22Rv1 (cell line): ENCODE results near the gene CORO1C.

Experiments
- H3K27ac ChIP-seq: fragments of 450-650 bp; 2 replicates; pipeline ENCODE4 v1.5.1; 2017
- ZFX ChIP-seq: fragments of 450-650 bp; IDR thresholded peaks from 2 replicates; pipeline ENCODE4 v1.6.1; 2017; ENCODE audit warnings: antibody characterized with exemption, borderline replicate concordance
- TF ChIP-seq, protein P1 (sequence below): fragments of 450-650 bp; IDR thresholded peaks from 2 replicates; pipeline ENCODE4 v1.5.1; 2017; ENCODE audit warnings: mild to moderate bottlenecking

CORO1C gene

DNA sequence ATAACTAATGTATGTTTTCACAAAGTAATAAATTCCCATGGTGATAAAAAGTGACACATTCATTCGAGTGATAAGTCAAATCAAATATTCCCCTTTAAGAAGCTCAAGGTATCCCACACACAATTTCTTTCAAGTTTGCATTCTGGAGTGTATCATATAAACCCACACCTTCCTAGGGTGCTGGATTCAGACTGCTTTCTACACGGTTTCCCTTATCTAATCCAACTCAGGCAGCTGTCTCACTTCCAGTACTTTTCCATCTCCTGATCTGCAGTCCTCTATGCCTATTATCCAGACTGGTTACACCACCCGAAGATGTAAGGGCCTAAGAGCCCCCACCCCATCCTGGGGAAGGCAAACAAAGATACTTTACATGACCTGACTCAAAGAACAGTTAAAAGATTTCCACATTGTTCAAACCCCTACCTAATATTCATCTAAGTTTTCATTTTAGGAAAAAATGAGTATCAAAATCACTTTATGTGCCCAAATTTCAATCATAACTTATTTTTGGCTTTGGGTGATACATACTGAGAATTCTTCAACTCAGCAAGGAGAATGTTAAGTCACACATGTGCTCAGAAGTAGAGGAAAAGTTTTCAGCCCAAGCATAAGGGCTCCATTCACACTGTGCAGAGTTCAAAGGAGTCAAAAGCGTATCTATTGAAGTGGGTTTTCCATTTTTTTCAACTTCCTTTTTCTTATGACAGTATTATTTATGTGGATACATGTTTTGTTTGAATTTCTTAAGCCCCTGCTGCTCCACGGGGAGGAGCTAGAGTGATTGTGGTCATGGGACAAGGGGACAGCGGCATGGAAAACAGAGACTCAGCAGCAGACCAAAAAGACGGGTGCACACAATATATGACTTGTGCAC, 41.8 kb downstream of the CORO1C start:
- peak overlapping the region; percentile 88; the same call in 1 of the 2 replicates for H3K27ac ChIP-seq
- TF ChIP-seq, protein P1, sequence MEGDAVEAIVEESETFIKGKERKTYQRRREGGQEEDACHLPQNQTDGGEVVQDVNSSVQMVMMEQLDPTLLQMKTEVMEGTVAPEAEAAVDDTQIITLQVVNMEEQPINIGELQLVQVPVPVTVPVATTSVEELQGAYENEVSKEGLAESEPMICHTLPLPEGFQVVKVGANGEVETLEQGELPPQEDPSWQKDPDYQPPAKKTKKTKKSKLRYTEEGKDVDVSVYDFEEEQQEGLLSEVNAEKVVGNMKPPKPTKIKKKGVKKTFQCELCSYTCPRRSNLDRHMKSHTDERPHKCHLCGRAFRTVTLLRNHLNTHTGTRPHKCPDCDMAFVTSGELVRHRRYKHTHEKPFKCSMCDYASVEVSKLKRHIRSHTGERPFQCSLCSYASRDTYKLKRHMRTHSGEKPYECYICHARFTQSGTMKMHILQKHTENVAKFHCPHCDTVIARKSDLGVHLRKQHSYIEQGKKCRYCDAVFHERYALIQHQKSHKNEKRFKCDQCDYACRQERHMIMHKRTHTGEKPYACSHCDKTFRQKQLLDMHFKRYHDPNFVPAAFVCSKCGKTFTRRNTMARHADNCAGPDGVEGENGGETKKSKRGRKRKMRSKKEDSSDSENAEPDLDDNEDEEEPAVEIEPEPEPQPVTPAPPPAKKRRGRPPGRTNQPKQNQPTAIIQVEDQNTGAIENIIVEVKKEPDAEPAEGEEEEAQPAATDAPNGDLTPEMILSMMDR = no peak
- no peak for TF ChIP-seq ZFX

GRCh38 chr12:108686780-108687179, 44.5 kb downstream of the CORO1C start:
- no peak for TF ChIP-seq ZFX
- TF ChIP-seq, protein P1 = no peak
- H3K27ac ChIP-seq = no peak overlapping the region

DNA sequence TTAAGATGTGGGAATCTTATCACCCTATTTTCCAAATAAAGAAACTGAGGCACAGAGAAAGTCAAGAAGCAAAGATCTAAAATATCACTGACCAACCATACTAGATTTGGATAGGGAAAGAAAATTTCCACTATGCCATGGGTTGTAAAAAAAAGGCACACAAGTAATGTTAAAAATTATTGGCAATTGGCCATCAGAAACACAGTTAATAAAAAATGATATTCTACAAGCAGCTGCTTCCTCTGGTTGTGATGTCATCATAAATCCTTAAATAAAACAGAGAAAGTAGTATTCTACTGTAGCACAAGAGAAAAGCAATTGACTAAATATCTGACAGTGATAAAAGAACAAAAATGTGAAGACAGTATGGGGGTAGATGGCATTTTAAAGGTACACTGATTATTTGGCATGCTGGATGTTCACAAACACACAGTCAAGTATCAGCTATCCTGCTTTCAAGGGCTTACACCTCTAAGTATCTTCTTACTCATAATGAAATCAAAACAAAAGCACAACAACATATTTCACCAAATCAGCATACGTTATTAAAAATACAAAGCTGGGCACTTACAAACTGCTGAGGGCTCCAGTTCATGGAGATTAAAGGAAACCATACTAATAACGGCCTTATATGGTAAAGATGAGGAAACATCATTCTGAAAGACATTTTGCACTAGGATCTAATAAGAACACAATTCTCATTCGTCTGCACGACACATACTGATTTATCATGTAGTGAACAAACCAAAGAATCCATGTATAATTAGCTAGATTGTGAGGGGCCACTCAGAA, 45.7 kb downstream of the CORO1C start:
- H3K27ac ChIP-seq = no peak overlapping the region
- TF ChIP-seq, protein P1 = no peak
- no peak for TF ChIP-seq ZFX

GRCh38 chr12:108683906-108684556, 47.3 kb downstream of the CORO1C start:
- no peak overlapping the region for H3K27ac ChIP-seq
- TF ChIP-seq, protein P1 = no peak
- TF ChIP-seq ZFX = no peak

GRCh38 chr12:108681317-108681716, 50.0 kb downstream of the CORO1C start:
- TF ChIP-seq, protein P1 = no peak
- TF ChIP-seq ZFX = no peak
- no peak overlapping the region for H3K27ac ChIP-seq

DNA sequence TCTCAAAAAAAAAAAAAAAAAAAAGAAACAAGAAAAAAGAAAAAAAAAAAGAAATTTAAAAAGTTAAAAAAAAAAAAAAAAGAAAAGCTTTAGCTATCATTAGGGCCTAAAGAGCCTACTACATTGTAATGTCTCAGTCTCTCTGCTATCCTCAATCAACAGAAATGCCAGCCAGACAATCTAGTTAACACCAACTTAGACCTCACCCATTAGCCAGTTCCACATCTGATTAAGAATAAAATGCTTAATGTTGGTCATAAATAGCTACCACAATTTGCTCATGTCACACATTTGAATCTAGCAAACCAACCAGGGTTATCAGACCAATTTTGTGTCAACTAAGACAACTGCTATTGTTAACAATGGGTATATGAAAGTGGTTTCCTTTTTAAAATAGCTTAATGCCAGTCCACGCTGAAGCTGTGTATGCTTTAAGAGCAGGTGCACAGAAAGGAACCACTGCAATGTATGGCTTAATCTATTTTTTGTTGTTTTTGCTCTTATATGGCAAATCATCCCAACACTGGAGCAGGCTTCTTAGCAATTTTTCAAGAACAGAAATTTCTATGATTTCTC, 52.1 kb downstream of the CORO1C start:
- no peak overlapping the region for H3K27ac ChIP-seq
- TF ChIP-seq, protein P1 = no peak
- TF ChIP-seq ZFX = no peak
